GM19328 (cell line): ENCODE data around the gene DRGX.

Experiments
- ATAC-seq: cut with Tn5 transposase; IDR thresholded peaks from one replicate; pipeline ENCODE4 v1.9.1; 2021; ENCODE audit warnings: mild to moderate bottlenecking, moderate library complexity; ENCODE audit not compliant: unreplicated experiment

Gene DRGX

DNA sequence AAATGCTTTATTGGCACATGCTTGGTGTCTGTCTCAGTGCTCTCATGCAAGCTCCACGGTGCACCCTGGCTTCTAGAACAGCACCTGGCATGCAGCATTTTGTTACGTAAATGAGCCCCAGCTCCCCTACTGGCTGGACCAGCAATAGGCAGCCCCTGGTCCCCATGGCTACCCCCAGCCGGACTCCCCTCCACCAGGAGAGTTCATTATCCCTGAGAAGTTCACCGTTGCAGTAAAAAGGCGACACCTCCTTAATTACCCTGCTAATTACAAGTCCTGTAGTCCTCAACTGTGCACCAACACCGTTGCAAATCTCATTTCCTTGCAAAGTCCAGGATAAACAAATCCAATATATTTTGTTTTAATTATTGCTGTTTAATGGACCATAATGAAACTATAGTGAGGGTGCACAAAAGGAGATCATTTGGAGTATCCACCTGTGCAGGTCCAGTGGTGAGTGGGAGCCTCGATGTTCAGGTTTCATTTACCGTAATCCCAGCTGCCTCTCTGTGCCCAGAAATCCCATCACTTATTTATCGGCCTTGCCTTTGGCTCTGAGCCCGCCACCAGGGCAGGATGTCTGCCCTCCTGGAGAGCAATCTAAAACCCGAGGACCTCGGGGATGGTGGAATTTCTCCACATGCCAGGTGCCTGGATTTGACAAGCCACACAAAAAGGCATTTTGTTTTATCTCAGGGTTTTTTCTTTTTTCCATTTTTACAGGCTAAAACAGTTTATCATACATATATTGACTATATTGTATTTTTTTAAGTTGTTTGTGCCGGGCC, 12.8 kb upstream of the DRGX start:
- ATAC-seq: no peak

GRCh38 chr10:49407552-49408137, 11.8 kb upstream of the DRGX start:
- ATAC-seq: no peak

DNA sequence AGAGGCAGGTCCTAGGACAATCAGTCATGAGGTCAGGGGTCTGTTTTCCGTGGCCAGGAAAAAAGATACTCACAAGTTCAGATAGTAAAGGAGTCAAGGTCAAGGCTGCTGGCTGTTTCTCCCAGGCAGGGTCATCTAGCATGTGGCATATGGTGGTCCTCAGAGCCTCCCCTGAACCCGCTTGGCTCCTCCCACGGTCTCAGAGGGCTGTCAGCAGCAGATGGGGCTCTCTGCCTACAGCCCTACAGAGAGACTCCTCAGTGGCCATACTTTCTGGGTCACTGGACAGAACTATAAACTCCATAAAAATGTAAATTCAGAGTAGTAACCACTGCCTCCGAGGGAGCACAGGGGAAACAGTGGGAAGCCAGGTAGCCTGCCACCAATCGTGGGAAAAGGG, 11.3 kb upstream of the DRGX start:
- ATAC-seq: no peak

DNA sequence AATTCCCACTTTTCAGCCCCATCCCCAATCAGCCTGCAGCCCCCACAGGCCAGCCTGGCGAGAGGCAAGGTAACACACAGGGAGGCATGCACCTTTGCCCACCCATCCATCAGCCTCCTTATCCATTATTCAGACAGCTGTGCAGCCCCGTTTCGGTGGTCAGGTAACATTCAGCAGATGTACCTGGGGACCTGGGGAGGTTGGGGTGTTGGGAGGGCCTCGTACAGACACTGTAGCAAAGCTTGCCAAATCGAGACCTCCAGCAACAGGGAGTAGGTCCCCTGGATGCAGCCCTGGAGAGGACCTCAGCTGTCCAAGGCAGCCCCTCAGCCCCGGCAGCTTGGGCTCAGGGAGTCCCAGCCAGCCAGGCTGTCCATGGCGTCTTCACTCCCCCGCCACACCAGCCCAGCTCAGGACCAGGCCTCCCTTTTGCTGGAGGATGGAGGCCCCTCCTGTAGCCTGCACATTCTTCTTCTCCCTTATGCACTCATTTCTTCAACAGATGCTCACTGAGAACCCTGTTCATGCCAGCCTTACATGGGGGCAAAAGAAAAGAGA, 8.5 kb upstream of the DRGX start:
- ATAC-seq: no peak

DNA sequence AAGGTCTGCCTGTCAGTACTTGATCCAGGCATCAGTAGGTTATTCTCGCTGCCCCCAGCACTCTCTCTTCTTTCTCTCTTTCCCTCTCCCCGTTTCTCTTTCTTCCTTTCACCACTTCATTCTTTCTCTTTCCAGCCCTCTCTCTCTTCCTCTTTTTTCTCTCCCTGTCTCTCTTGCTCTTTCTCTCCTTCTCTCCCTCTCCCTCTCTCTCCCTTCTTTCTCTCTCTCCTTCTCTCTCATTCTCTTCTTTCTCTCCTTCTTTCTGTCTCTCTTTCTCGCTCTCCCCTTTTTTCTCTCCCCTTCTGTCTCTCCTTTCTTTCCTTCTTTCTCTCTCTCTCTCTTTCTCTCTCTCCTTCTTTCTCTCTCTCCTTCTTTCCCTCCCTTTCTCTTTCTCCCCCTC, 7.5 kb upstream of the DRGX start:
- ATAC-seq: no peak

DNA sequence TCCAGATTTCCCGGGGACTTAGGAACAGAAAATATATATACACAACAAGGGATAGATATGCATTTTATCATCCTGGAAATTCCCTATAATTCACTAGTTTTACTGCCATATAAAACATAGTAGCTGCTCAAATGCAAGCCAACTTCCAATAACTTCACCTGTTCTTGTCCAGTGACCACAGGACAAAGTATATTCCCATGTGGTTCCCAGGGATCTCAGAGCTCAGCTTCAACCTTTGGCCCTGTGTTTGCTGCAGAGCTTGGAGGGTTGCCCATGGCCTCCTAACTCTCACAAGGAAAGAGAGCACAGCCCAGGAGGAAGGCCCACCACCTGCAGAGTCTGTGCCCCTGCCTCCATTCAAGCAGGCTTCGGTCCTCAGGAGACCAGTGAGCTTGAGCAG, 4.5 kb upstream of the DRGX start:
- ATAC-seq: no peak

- no peak for ATAC-seq
Measured at GRCh38 chr10:49398986-49399385, 3.1 kb upstream of the DRGX start.

GRCh38 chr10:49398000-49398861, 2.3 kb upstream of the DRGX start:
- ATAC-seq: no peak

GRCh38 chr10:49397036-49397999, 1.4 kb upstream of the DRGX start:
- no peak for ATAC-seq

- ATAC-seq: no peak
Measured at GRCh38 chr10:49396666-49396999, 744 bp upstream of the DRGX start.

GRCh38 chr10:49394933-49395740, 752 bp downstream of the DRGX start:
- no peak for ATAC-seq

DNA sequence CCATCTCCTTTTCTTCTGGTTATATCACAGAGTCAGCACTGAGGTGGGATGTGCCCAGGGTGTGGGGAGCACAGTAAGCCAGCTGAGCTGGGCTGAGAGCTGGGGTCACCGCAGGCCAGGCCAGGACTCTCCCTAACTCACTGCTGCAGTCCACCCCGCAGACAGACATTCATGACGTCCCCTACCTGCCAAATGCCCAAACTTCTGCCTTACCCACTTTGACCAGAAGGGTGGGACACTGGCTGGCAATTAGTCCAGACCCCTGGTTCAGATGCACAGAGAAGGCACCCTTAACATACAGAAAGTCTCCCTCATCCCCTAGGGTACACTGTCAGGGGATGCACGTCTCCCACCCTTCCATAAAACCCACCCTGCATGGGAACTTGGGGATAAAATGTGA, 2.1 kb downstream of the DRGX start:
- ATAC-seq: no peak

GRCh38 chr10:49393301-49393700, 2.6 kb downstream of the DRGX start:
- ATAC-seq: no peak

DNA sequence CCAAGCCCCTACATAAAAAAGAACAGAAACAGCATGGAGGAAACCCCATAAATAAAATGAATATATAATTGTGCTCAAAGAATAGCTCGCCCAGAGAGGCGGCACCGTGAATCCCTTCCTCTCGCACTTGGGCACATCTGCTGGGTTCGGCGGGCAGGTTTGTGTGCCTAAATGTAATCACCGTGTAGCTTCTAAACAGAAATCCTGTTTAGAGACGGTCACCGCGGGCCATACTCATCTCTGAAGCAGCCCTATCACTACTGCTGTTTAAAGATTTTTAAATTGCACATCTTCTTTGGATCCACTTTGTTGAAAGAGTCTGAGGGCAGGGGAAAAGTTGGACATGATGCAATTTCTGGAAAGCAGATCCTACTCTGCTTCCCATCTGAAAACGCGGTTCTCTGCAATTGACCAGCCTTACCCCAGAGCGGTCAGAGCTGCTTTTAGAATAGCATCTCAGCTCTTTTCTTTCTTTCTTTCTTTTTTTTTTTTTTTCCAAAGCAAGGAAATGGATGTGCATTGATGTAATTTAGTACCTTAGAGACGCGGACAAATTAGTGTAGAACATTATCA, 6.4 kb downstream of the DRGX start:
- ATAC-seq: no peak

- ATAC-seq: no peak
Measured at GRCh38 chr10:49388161-49388560, 7.7 kb downstream of the DRGX start.

- ATAC-seq: no peak
Measured at GRCh38 chr10:49387071-49387470, 8.8 kb downstream of the DRGX start.

DNA sequence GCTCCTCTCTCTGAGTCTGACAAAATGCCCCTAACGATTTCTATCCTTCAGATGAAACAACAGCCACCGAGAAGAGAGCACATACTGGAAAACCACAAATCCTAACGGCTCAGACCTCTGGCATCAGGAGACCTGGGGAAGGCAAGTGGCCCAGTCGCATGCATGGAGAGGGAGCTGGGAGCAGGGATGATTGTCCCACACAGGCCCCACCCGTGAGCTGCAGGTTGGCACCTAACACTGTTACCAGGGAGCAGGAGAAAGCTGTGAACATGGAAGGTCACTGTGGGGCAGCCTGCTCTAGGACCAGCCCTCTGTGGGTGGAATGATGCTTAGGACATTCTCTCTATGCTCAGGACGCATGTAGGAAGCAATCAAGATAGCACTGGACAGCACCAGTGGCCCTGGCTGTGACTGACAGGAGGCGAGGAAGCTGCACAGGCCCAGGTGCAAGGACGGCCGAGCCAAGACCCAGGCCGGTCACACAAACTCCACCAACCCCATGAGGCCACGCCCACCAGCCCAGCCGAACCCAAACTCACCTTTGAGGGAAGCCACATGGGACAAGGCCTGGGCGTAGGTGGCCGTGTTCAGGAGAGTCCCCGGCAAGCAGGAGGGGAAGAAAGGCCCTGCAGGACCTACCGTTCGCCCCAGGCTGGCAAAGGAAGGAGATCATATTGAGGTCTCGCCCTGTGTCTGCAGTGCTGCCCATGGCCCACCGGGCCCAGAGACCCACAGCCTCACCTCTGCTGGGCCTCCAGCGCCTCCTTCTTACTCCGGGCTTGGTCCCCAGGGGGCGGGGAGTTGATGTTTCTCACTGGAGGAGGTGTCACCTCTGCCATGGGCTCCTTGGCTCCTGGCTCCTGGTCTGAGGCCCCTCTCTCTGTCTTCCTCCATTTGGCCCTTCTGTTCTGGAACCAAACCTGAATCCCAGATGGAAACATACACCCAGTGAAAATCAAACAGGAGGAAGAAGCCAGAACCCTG, 9.7 kb downstream of the DRGX start:
- no peak for ATAC-seq

DNA sequence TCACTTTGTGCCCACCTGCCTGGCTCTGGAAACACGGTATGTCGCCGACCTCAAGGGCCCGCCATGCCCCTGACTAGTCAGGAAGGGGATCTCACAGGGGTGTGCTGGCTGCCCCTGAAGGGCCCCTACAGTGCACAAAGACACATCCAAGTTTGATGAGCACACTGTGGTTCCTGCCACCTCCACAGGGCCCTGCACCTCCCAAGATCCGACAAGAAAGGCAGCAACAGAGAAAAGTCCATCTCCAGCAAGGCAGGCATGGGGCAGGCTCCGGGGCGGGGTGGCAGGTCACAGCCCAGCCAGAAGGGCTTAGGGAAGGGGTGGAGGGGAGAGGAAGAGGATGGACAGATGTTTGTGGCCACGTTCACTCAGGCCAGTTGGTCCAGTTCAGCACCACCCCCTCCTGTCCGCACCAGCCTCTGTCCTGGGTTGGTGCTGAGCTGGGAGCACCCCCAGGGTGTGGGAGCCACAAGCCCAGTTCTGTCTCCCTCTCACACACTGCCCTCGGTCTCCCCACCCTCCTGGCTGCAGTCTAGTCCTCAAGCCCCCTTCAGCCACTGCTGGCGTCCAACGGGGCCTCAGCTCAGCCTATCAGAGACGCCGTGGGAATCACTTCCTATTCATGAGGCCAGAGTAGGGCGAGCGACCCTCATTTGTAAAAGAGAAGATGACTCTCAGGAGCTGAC, 11.5 kb downstream of the DRGX start:
- ATAC-seq: no peak
